ENCODE measurements around the gene RHBDD3. TPM values are rescaled to one million over a fixed set of nuclear protein-coding genes. Genes with fewer than 3 reads are reported as not detected.

Gene RHBDD3
- total and polyA plus RNA-seq, 9 of the 15 experiments (the other 6 are each of a cell fraction or from before 2014, with no cell fraction given), result 0.32 to 35.6 (median 14.0) TPM

GRCh38 chr22:29267858-29268510 is at the start of gene RHBDD3, which contains the start of gene EWSR1 (continued):
- no peak for TF ChIP-seq CHD7 (IDR thresholded peaks at IDR 0.05; ENCODE audit: low read depth, low read length)
- no peak for TF ChIP-seq L3MBTL2 (IDR thresholded peaks at IDR 0.05)
- peak; percentile 90 for TF ChIP-seq POLR2G (IDR thresholded peaks at IDR 0.05; ENCODE audit: low read depth, low read length)
- no peak for TF ChIP-seq ZNF224 (CRISPR knock-in tag; IDR thresholded peaks at IDR 0.05)
- TF ChIP-seq ZNF431 (CRISPR knock-in tag; IDR thresholded peaks at IDR 0.05), result no peak
- TF ChIP-seq PKNOX1 (IDR thresholded peaks at IDR 0.05), result 0 out of 2 replicates have a peak, but pooled peaks have one; percentile 11
- TF ChIP-seq ZNF780A (CRISPR knock-in tag; IDR thresholded peaks at IDR 0.05), result no peak
- no peak for TF ChIP-seq ZNF232 (CRISPR knock-in tag; IDR thresholded peaks at IDR 0.05)
- no peak for TF ChIP-seq JUNB (CRISPR knock-in tag; conservative IDR thresholded peaks at IDR 0.05)
- no peak for TF ChIP-seq RBM17 (IDR thresholded peaks at IDR 0.05; ENCODE audit: borderline replicate concordance, low read depth, low read length)
- TF ChIP-seq NCOA1 (IDR thresholded peaks at IDR 0.05; ENCODE audit: low read depth), result peak; percentile 54; the same call in 1 of the 2 replicates
- TF ChIP-seq POLR3A (IDR thresholded peaks at IDR 0.05; ENCODE audit: borderline replicate concordance, extremely low read depth, insufficient read depth, insufficient read length), result no peak
- no peak for TF ChIP-seq WHSC1 (IDR thresholded peaks at IDR 0.05; ENCODE audit: low read length)
- no peak for TF ChIP-seq PREB (CRISPR knock-in tag; IDR thresholded peaks at IDR 0.05)
- TF ChIP-seq ZNF77 (CRISPR knock-in tag; IDR thresholded peaks at IDR 0.05), result no peak

Data from K562 (cell line).